ENCODE results near the gene SP6.

GRCh38 chr17:47837401-47838039 lies 13.4 kb downstream of the SP6 start:
- TF ChIP-seq CTCF (conservative IDR thresholded peaks at IDR 0.05) (no peak), ZFX (IDR thresholded peaks at IDR 0.05) (no peak)
